Spleen (tissue), 11 donors: ENCODE data around the gene THNSL1. TPM values are rescaled to one million over a fixed set of nuclear protein-coding genes. Genes with fewer than 3 reads are reported as not detected.

ENCODE experiments used
- DNase-seq: peaks from one replicate; pipeline ENCODE4 v3.0.0-alpha.2; 2020
- H3K27ac ChIP-seq, 8 donors: fragments of 200-600 bp; sonication (generic) in 7 of 8; 1 replicate in 4 of 8; 2 replicates in 4 of 8; pipeline versions ENCODE4 v1.5.0 to v1.8.0; 2016 to 2021; ENCODE audit warnings: inconsistent platforms in 4 of 8, mild to moderate bottlenecking in 4 of 8, moderate library complexity in 1 of 8
- H3K27me3 ChIP-seq, 7 donors: fragments of 200-600 bp; sonication (generic) in 6 of 7; replicated peaks in 1 of 7; 1 replicate in 4 of 7; 2 replicates in 3 of 7; pipeline versions ENCODE4 v1.5.0 to v1.8.0; 2016 to 2021; ENCODE audit warnings: inconsistent platforms in 3 of 7, mild to moderate bottlenecking in 1 of 7
- H3K36me3 ChIP-seq, 6 donors: fragments of 200-600 bp; sonication (generic) in 5 of 6; 1 replicate in 4 of 6; 2 replicates in 2 of 6; pipeline versions ENCODE4 v1.5.0 to v1.8.0; 2016 to 2021; ENCODE audit warnings: inconsistent platforms in 2 of 6
- H3K4me1 ChIP-seq, 6 donors: fragments of 200-600 bp; sonication (generic) in 5 of 6; 1 replicate in 3 of 6; 2 replicates in 3 of 6; pipeline versions ENCODE4 v1.5.0 to v1.8.0; 2016 to 2021; ENCODE audit warnings: inconsistent platforms in 3 of 6
- H3K4me3 ChIP-seq, 8 donors: fragments of 200-600 bp; sonication (generic) in 7 of 8; 1 replicate in 4 of 8; 2 replicates in 4 of 8; pipeline versions ENCODE4 v1.5.0 to v1.8.0; 2016 to 2021; ENCODE audit warnings: inconsistent platforms in 4 of 8, mild to moderate bottlenecking in 4 of 8, moderate library complexity in 2 of 8
- H3K9me3 ChIP-seq, 8 donors: fragments of 200-600 bp; sonication (generic) in 7 of 8; 1 replicate in 4 of 8; 2 replicates in 4 of 8; pipeline versions ENCODE4 v1.5.0 to v1.8.0; 2016 to 2021; ENCODE audit warnings: inconsistent platforms in 4 of 8
- CTCF ChIP-seq, 11 experiments: fragments of 200-600 bp in 7 of 11; fragments of 450-650 bp in 4 of 11; sonication (generic) in 4 of 11; IDR thresholded peaks in 8 of 11; conservative IDR thresholded peaks in 3 of 11; 1 replicate in 7 of 11; 2 replicates in 4 of 11; pipeline versions ENCODE4 v1.4.0 to v1.8.0; 2016 to 2021; ENCODE audit warnings: antibody characterized with exemption in 11 of 11, inconsistent platforms in 4 of 11, mild to moderate bottlenecking in 1 of 11
- POLR2A ChIP-seq, 3 donors: fragments of 450-650 bp; IDR thresholded peaks; one replicate each; pipeline ENCODE4 v1.5.1; 2017; ENCODE audit warnings: antibody characterized with exemption in 3 of 3, mild to moderate bottlenecking in 1 of 3
- POLR2AphosphoS5 ChIP-seq, 3 donors: sonication (generic); formaldehyde crosslinking; IDR thresholded peaks; one replicate each; pipeline ENCODE4 v1.5.1; 2017; ENCODE audit warnings: antibody characterized with exemption in 3 of 3
- WGBS, 5 donors: extraction: QIAGEN DNeasy Blood & Tissue Kit in 3 of 5; methylation state at CpG; one replicate each; pipeline versions ENCODE4 v1.1.5 to v1.1.7; 2013 to 2018; 5-methylcytosine and 5-hydroxymethylcytosine counted together
- intact Hi-C: fragments of 100-400 bp; cut with DNase I; formaldehyde crosslinking; loops from one replicate; pipeline ENCODE4 v1.15.0; 2023; ENCODE audit warnings: low total_unique reads
- polyA plus RNA-seq, 3 donors: library from polyadenylated mRNA; stranded (reverse); fragments of 200-250 nt; gene quantifications; one replicate each; pipeline ENCODE4 v1.2.1, GENCODE V29; 2013
- total RNA-seq, 7 donors: library from RNA; depleted of rRNA in 3 of 7; stranded (reverse); fragments of >200 nt in 3 of 7; fragmentation: NEBNext Ultra II Directional in 4 of 7; extraction: Animal tissue kit (Norgen Biotek cat#: 25700) in 4 of 7; gene quantifications; one replicate each; pipeline versions ENCODE4 v1.1.0 to v1.2.1, GENCODE V29; 2016 to 2021
- donor health status: healthy with polysubstance abuse.
- donor health status: DM: no; HTN: no; CAD: no; lungs with moderate emphysema.
- donor health status: DM: no; HTN: no; CAD: no.
- donor health status: Bipolar disorder and iron deficiency.
- donor health status: healthy.
- donor health status: DM: no; HTN: no; CAD: no.
- donor health status: DM: yes; HTN: yes; CAD: no.

The THNSL1 gene
- total and polyA plus RNA-seq, 10 donors: 1.5 to 4.3 (median 2.8) TPM

GRCh38 chr10:25057886-25058285, 41.5 kb downstream of the THNSL1 start:
- 37 to 75% (median 57%) methylated on average over 4 of the region's 4 CpGs for WGBS, 5 donors
- intact Hi-C loops: no loop called here
- H3K27me3 ChIP-seq: no peaks in the 10 kb centered on the region
- TF ChIP-seq POLR2AphosphoS5 (IDR thresholded peaks at IDR 0.05) (no peak), POLR2A (IDR thresholded peaks at IDR 0.05) (no peak), CTCF (IDR thresholded peaks at IDR 0.05 in 8 of 11, conservative IDR thresholded peaks at IDR 0.05 in 3 of 11) (no peak)
- H3K4me1 ChIP-seq: peaks cover 0 to 7% (median 0%) of the 10 kb centered on the region in 6 donors
- no peaks in the 10 kb centered on the region for H3K36me3 ChIP-seq
- H3K9me3 ChIP-seq: no peaks in the 10 kb centered on the region
- no peak overlapping the region for H3K27ac ChIP-seq
- DNase-seq: no peak
- H3K4me3 ChIP-seq: no peak overlapping the region

GRCh38 chr10:25059990-25060389, 43.6 kb downstream of the THNSL1 start:
- TF ChIP-seq POLR2AphosphoS5 (IDR thresholded peaks at IDR 0.05) (no peak), POLR2A (IDR thresholded peaks at IDR 0.05) (no peak), CTCF (IDR thresholded peaks at IDR 0.05 in 8 of 11, conservative IDR thresholded peaks at IDR 0.05 in 3 of 11) (no peak)
- H3K27ac ChIP-seq: no peak overlapping the region
- H3K27me3 ChIP-seq: no peaks in the 10 kb centered on the region
- no peak for DNase-seq
- H3K4me3 ChIP-seq: no peak overlapping the region
- no peaks in the 10 kb centered on the region for H3K9me3 ChIP-seq
- WGBS, 5 donors: 52 to 88% (median 66%) methylated on average over 7 of the region's 7 CpGs
- intact Hi-C loops: no loop called here
- no peaks in the 10 kb centered on the region for H3K36me3 ChIP-seq
- H3K4me1 ChIP-seq: peaks cover 0 to 8% (median 0%) of the 10 kb centered on the region in 6 donors

GRCh38 chr10:25061125-25061524, 44.7 kb downstream of the THNSL1 start:
- no peak for TF ChIP-seq POLR2AphosphoS5 (IDR thresholded peaks at IDR 0.05)
- no peak for TF ChIP-seq POLR2A (IDR thresholded peaks at IDR 0.05)
- TF ChIP-seq CTCF (IDR thresholded peaks at IDR 0.05 in 8 of 11, conservative IDR thresholded peaks at IDR 0.05 in 3 of 11): no peak
- H3K27ac ChIP-seq: no peak overlapping the region

DNA sequence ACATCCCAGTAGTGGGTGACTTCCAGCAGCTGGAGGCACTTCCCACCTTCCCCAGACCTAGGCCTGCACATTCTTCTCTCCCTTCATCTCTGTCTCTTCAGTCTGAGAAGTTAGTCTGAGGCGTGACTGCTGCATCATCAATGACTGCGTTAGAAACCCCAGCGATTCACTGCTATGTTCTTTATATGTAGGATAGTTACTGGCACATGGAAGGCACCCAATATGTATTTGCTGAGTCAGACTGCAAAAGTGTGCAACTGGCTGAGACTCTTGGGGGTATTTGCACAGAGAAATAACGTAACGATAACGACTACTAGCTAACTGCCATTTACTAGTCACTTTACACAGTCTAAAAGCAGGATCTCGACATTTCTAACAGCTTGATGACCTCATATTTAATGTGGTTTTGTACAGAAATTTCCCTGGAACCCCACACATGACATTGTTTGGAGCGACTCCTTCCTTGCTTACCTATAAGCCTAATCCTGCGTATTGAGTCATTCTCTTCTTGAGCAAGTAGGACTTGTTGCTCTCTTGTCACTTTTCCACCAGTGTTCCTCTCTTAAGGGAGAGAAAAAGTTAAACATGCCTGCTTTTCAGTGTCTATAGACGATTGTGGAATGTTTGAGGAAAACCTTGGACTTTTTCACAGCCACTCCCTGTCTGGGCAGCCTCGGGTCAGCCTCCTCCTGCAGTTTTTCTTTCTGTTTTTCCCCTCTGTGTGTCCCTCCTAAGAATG, 45.5 kb downstream of the THNSL1 start:
- DNase-seq: no peak
- H3K4me1 ChIP-seq: peaks cover 0 to 8% (median 0%) of the 10 kb centered on the region in 6 donors
- no peaks in the 10 kb centered on the region for H3K27me3 ChIP-seq
- WGBS, 5 donors: 71 to 80% (median 74%) methylated on average over 11 of the region's 11 CpGs
- H3K27ac ChIP-seq: peak overlapping the region in 1 of 8 donors; percentile 5
- intact Hi-C loops: no loop called here
- H3K4me3 ChIP-seq: no peak overlapping the region
- TF ChIP-seq POLR2A (IDR thresholded peaks at IDR 0.05) (no peak), POLR2AphosphoS5 (IDR thresholded peaks at IDR 0.05) (no peak), CTCF (IDR thresholded peaks at IDR 0.05 in 8 of 11, conservative IDR thresholded peaks at IDR 0.05 in 3 of 11) (no peak)
- no peaks in the 10 kb centered on the region for H3K36me3 ChIP-seq
- no peaks in the 10 kb centered on the region for H3K9me3 ChIP-seq

More at GRCh38 chr10:25061125-25061524, 44.7 kb downstream of the THNSL1 start:
- Histone ChIP-seq H3K9me3 (no peaks in the 10 kb centered on the region), H3K27me3 (no peaks in the 10 kb centered on the region), H3K4me1 (peaks cover 0 to 8% (median 0%) of the 10 kb centered on the region in 6 donors), H3K4me3 (no peak overlapping the region), H3K36me3 (no peaks in the 10 kb centered on the region)
- intact Hi-C loops: no loop called here
- WGBS, 5 donors: 91 to 95% (median 93%) methylated on average over 7 of the region's 7 CpGs
- no peak for DNase-seq
